ENCODE data around the gene ZBTB5.

ZBTB5 gene

GRCh38 chr9:37415011-37415719 is 50.1 kb downstream of the ZBTB5 start:
- Histone ChIP-seq H3K27ac (peak overlapping the region in 1 of 2 donors; percentile 50), H3K4me3 (peak overlapping the region; percentile 44)
- DNase-seq (ENCODE audit: low spot score): peak; percentile 80
- TF ChIP-seq CTCF (IDR thresholded peaks at IDR 0.05): peak; percentile 69

GRCh38 chr9:37414503-37414943 is 50.7 kb downstream of the ZBTB5 start:
- no peak for TF ChIP-seq CTCF (IDR thresholded peaks at IDR 0.05)
- H3K4me3 ChIP-seq: no peak overlapping the region
- no peak for DNase-seq (ENCODE audit: low spot score)
- peak overlapping the region in 1 of 2 donors; percentile 50 for H3K27ac ChIP-seq

GRCh38 chr9:37413311-37413710 is 51.9 kb downstream of the ZBTB5 start:
- no peak for TF ChIP-seq CTCF (IDR thresholded peaks at IDR 0.05)
- H3K4me3 ChIP-seq: no peak overlapping the region
- DNase-seq (ENCODE audit: low spot score): no peak
- H3K27ac ChIP-seq: no peak overlapping the region

- no peak overlapping the region for H3K4me3 ChIP-seq
- no peak overlapping the region for H3K27ac ChIP-seq
- no peak for TF ChIP-seq CTCF (IDR thresholded peaks at IDR 0.05)
- DNase-seq (ENCODE audit: low spot score): no peak
These were observed 52.7 kb downstream of the ZBTB5 start for GRCh38 chr9:37412431-37413151.

- DNase-seq (ENCODE audit: low spot score): no peak
- Histone ChIP-seq H3K4me3 (no peak overlapping the region), H3K27ac (no peak overlapping the region)
- TF ChIP-seq CTCF (IDR thresholded peaks at IDR 0.05): no peak
These were observed 54.1 kb downstream of the ZBTB5 start for GRCh38 chr9:37410969-37411785.

- no peak for TF ChIP-seq CTCF (IDR thresholded peaks at IDR 0.05)
- H3K27ac ChIP-seq: no peak overlapping the region
- no peak overlapping the region for H3K4me3 ChIP-seq
- DNase-seq (ENCODE audit: low spot score): no peak
These were observed 54.8 kb downstream of the ZBTB5 start for GRCh38 chr9:37410354-37410861.
